HG02885 (cell line): ENCODE data around the gene WNT8A.
A peak's percentile ranks its signal among the peaks of the same experiment; 100 is the strongest.
"Not testable (repeated sequence)": the region's sequence is repeated elsewhere in the genome, so short reads cannot be mapped to it uniquely, and the experiment has no call there.

ENCODE experiments used
- ATAC-seq: cut with Tn5 transposase; IDR thresholded peaks from one replicate; pipeline ENCODE4 v1.9.1; 2021; ENCODE audit warnings: mild to moderate bottlenecking; ENCODE audit not compliant: unreplicated experiment, poor library complexity

The WNT8A gene, protein sequence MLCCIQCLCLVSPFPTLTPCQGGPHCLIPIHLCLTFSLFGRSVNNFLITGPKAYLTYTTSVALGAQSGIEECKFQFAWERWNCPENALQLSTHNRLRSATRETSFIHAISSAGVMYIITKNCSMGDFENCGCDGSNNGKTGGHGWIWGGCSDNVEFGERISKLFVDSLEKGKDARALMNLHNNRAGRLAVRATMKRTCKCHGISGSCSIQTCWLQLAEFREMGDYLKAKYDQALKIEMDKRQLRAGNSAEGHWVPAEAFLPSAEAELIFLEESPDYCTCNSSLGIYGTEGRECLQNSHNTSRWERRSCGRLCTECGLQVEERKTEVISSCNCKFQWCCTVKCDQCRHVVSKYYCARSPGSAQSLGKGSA

GRCh38 chr5:138083702-138084101, at the start of gene WNT8A:
TSS of gene WNT8A (plus strand) at chr5:138084033. CDS start at chr5:138084128, 95 bp downstream.
- ATAC-seq = no peak

- ATAC-seq = peak; percentile 43
Measured at GRCh38 chr5:138035605-138036537, 48.0 kb upstream of the WNT8A start.

DNA sequence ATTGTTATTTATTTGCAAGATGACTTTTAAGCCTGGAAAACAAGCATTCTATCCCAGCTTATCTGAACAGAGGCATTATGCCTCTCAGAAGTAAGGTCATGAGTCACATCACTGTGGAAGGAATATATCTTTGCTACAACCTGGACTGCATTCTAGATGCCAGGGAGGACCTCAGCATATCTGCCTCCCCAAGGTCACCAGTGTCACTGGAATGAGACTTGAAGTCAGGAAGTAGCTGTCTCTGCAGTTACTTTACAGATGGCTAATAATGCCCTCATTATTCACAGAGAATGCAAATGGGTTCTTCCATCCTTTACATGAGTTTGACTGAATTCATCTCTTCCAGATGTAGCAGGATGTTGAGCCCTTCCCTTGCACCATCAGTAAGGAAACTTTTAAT, 46.6 kb upstream of the WNT8A start:
- no peak for ATAC-seq

DNA sequence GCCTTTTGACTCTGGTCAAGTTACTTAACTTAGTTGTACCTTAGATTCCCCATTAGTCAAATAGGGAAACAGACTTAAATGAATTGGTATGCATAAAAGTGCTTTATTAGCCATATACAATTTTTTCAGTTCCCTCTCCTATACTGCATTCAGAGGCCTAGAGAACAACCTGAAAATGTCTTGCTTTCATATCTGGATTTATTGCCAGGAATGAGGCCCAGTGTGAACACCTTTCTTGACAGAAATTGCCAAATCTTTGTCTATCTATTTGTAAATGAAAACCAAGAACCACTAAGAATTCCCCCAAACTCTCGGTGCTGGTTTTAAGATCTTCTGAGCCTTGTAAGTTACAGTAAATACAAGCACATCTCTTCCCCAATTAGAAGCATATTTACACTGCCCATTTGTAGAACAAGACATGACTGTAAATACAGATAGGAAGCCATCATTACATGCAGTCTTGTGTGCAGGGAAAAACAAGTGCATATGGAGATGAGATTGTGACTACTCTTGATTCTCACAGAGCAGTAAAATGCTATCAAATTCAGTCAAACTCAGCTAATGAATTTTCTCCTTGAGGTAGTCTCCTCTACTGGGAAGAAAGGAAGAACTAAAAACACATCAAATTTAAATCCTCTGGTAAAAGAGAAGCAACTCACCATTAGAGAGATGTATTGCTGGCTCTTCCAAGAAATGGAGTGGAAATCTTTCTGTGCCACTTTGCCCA, 45.8 kb upstream of the WNT8A start:
- no peak for ATAC-seq

- no peak for ATAC-seq
Measured at GRCh38 chr5:138038826-138039225, 45.0 kb upstream of the WNT8A start.

DNA sequence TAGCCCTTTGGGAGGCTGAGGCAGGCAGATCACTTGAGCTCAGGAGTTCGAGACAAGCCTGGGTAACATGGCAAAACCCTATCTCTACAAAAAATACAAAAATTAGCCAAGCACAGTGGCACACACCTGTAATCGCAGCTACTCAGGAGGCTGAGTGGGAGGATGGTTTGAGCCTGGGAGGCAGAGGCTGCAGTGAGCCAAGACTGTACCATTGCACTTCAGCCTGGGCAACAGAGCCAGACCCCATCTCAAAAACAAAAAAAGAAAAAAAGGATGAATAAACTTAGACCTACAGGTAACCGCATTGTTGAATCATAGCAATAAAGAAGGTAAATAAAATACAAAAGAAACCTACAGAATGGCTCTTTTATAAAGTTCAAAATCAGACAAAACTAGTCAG, 38.5 kb upstream of the WNT8A start:
- ATAC-seq = not testable (repeated sequence)

- ATAC-seq = no peak
Measured at GRCh38 chr5:138051441-138052296, 32.2 kb upstream of the WNT8A start.

- ATAC-seq = not testable (repeated sequence)
Measured at GRCh38 chr5:138052718-138053117, 31.1 kb upstream of the WNT8A start.

GRCh38 chr5:138053554-138053953, 30.3 kb upstream of the WNT8A start:
- ATAC-seq = no peak

DNA sequence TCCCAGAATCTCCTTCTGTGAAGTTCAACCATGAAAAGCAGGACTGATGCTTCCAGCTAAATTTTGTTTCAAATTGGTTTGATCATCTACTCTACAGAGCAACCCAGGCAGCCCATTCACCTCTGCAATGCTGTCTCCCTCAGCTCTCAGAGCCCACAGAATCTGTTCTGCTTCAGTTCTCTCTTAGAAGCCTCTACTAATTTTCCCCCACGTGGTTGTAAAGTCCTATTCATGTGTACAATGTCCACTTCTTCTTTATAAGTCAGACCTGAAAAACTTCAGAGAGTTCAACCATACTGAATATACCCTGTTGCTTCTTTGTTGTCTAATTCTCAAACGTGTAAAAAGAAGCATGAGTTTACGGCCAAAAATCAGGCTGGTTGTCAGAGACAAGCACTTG, 29.6 kb upstream of the WNT8A start:
- ATAC-seq = no peak

- no peak for ATAC-seq
Measured at GRCh38 chr5:138054847-138055558, 28.8 kb upstream of the WNT8A start.

DNA sequence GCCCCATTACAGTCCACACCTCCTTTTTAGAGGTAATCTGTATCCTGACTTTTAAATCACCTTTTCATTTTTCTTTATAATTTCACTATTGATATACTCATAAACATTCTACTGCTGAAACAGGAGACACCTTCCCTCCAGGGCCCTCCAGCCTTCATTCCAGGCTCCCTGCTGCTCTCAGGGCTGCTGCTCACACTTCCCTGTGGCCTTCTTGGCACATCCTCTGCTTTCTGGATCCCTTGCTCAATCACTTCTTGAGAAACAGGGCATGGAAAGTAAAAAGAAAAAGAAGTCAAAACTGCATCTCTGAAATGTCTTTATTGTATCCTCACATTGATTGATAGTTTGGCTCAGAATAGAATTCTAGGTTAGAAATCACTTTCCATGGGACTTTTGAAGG, 19.3 kb upstream of the WNT8A start:
- no peak for ATAC-seq

DNA sequence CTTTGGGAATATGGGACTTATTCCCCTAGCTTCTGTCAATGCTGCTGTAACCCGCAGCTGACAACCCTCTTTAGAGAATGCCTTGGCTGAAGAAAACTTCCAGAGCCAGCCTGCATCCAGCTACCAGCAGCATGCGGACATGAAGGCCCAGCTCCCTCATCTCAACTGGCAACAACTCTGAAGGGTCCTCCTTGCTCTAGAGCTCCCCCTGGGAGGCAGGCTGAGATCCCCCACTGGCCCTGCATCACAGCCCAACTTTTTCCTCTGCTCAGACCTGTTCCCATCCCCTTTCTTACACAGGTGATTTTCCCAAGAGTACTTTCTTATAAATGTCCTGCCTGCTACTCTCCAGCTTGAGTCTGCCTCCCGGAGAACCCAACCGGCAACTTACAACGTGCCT, 18.7 kb upstream of the WNT8A start:
- no peak for ATAC-seq

GRCh38 chr5:138067945-138068344, 15.9 kb upstream of the WNT8A start:
- no peak for ATAC-seq

- ATAC-seq = no peak
Measured at GRCh38 chr5:138068742-138069600, 14.9 kb upstream of the WNT8A start.

GRCh38 chr5:138070026-138070425, 13.8 kb upstream of the WNT8A start:
- not testable (repeated sequence) for ATAC-seq

DNA sequence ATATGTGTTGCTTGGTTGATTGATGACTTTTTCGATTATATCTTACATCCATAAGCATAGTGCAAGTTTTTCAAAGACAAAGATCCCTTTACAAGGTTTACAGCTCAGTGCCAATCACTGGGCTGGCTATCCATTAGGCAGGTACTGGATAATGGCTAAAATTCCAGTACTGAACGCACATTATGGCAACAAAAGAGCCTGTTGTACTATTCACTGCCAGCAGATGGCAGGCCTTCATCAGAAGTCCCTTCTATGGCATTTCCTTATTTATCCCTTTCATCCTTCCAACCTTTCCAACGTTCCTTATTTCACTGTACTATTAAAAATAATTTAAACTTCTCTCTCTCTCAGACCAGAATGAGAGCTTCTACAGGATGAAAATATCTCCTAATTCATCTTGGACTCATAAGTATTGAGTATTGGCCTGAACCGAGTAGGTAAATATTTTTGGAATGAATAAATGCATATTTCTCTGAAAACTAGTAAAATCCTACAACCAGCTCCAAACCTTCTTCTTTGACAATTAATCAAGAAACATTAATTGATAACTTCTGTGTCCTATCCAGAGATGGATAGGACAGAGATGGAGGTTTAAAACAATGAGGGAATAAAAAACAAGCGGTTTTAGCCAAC, 6.7 kb upstream of the WNT8A start:
- no peak for ATAC-seq
